Endothelial cell of umbilical vein (primary cell): ENCODE measurements around the gene CTU2. TPM values are rescaled to one million over a fixed set of nuclear protein-coding genes. Genes with fewer than 3 reads are reported as not detected.

ENCODE experiments used
- BruUV-seq: library from RNA; stranded (reverse); fragments of 400-500 nt; replicated peaks from 2 replicates; lab custom pipeline; 2021; lab: Mats Ljungman, UMichigan
- CTCF ChIA-PET: fragments of 300-600, 350-600 bp; sonication (Branson Sonifier 250); formaldehyde crosslinking; loops from one replicate; lab custom pipeline; 2021; ENCODE audit warnings: antibody characterized with exemption, inconsistent platforms; lab: Charles Lee
- POLR2A ChIA-PET: fragments of 300-600, 350-600 bp; sonication (Branson Sonifier 250); formaldehyde crosslinking; loops from one replicate; lab custom pipeline; 2021; ENCODE audit warnings: antibody characterized with exemption, inconsistent platforms; lab: Charles Lee
- DNase-seq: peaks from one replicate; pipeline ENCODE4 v3.0.0-alpha.2; 2011; ENCODE audit warnings: low read depth, low spot score
- FAIRE-seq: peaks from 2 replicates; lab custom pipeline; 2011; peaks lifted over from hg19 to GRCh38; lab: Jason Lieb, UNC
- H2AFZ ChIP-seq: 2 replicates; pipeline ENCODE4 v1.6.0; 2012; ENCODE audit warnings: low read depth, low read length, control low read depth, inconsistent platforms
- H3K27ac ChIP-seq: 2 replicates; pipeline ENCODE4 v1.5.1; 2011; ENCODE audit warnings: low read depth, mild to moderate bottlenecking, control low read depth, low read length, moderate library complexity; ENCODE audit not compliant: insufficient read depth
- H3K27me3 ChIP-seq, 2 experiments: 2 replicates each; pipeline versions ENCODE4 v1.6.0 to v1.6.1; 2011; ENCODE audit warnings: low read length in 2 of 2, mixed read lengths in 1 of 2; ENCODE audit not compliant: control insufficient read depth in 2 of 2, insufficient read depth in 2 of 2
- H3K36me3 ChIP-seq, 2 experiments: 2 replicates in 1 of 2; 3 replicates in 1 of 2; pipeline ENCODE4 v1.5.1; 2011; ENCODE audit warnings: low read length in 2 of 2, mild to moderate bottlenecking in 1 of 2, moderate library complexity in 1 of 2; ENCODE audit not compliant: control insufficient read depth in 2 of 2, insufficient read depth in 2 of 2; ENCODE audit errors: extremely low read depth in 1 of 2
- H3K4me1 ChIP-seq: 3 replicates; pipeline ENCODE4 v1.5.1; 2011; ENCODE audit warnings: mild to moderate bottlenecking, low read length; ENCODE audit not compliant: control insufficient read depth, insufficient read depth; ENCODE audit errors: extremely low read depth
- H3K4me2 ChIP-seq: 2 replicates; pipeline ENCODE4 v1.6.1; 2011; ENCODE audit warnings: low read length, control low read depth, mixed read lengths; ENCODE audit not compliant: insufficient read depth
- H3K4me3 ChIP-seq, 3 experiments: fragments of 200-600 bp in 1 of 3; sonication (generic), shearing (Covaris generic) in 1 of 3; replicated peaks in 1 of 3; 2 replicates each; pipeline ENCODE4 v1.5.1; 2011 to 2016; ENCODE audit warnings: control low read depth in 3 of 3, low read length in 3 of 3, mild to moderate bottlenecking in 2 of 3, inconsistent platforms in 1 of 3, low read depth in 1 of 3, moderate library complexity in 1 of 3; ENCODE audit not compliant: insufficient read depth in 1 of 3
- H3K79me2 ChIP-seq: 2 replicates; pipeline ENCODE4 v1.6.0; 2012; ENCODE audit warnings: low read length, inconsistent platforms; ENCODE audit not compliant: control insufficient read depth, insufficient read depth
- H3K9ac ChIP-seq: replicated peaks from 2 replicates; pipeline ENCODE3; 2011; ENCODE audit warnings: low read length, control low read depth; ENCODE audit not compliant: insufficient read depth; ENCODE audit errors: extremely low read depth
- H3K9me1 ChIP-seq: replicated peaks from 3 replicates; pipeline ENCODE4 v1.6.0; 2011; ENCODE audit warnings: mild to moderate bottlenecking, low read length; ENCODE audit not compliant: control insufficient read depth, insufficient read depth; ENCODE audit errors: extremely low read depth
- H3K9me3 ChIP-seq: replicated peaks from 2 replicates; pipeline ENCODE4 v1.5.1; 2012; ENCODE audit warnings: low read length, inconsistent platforms; ENCODE audit not compliant: control insufficient read depth, insufficient read depth
- H4K20me1 ChIP-seq: replicated peaks from 2 replicates; pipeline ENCODE3; 2011; ENCODE audit warnings: mild to moderate bottlenecking, low read length; ENCODE audit not compliant: control insufficient read depth, insufficient read depth; ENCODE audit errors: extremely low read depth
- EZH2 ChIP-seq: IDR thresholded peaks from 2 replicates; pipeline ENCODE4 v1.6.1; 2012; ENCODE audit warnings: borderline replicate concordance, low read depth, mild to moderate bottlenecking, moderate library complexity, low read length, inconsistent platforms; ENCODE audit not compliant: severe bottlenecking
- FOS ChIP-seq: IDR thresholded peaks from 2 replicates; pipeline ENCODE4 v1.6.1; 2011; ENCODE audit warnings: mild to moderate bottlenecking, low read length, moderate library complexity, borderline replicate concordance; ENCODE audit not compliant: insufficient read depth
- GATA2 ChIP-seq: IDR thresholded peaks from 2 replicates; pipeline ENCODE4 v1.7.0; 2011; ENCODE audit warnings: low read depth, mild to moderate bottlenecking, moderate library complexity, mixed read lengths, low read length; ENCODE audit not compliant: insufficient read length, insufficient read depth
- JUN ChIP-seq: IDR thresholded peaks from 2 replicates; pipeline ENCODE4 v1.6.1; 2011; ENCODE audit warnings: borderline replicate concordance, low read depth; ENCODE audit not compliant: insufficient read length, insufficient read depth
- MYC ChIP-seq: IDR thresholded peaks from one replicate; pipeline ENCODE4 v1.6.1; 2011; ENCODE audit warnings: mild to moderate bottlenecking, low read depth, low read length
- POLR2A ChIP-seq: IDR thresholded peaks from 2 replicates; pipeline ENCODE4 v1.6.1; 2012; ENCODE audit warnings: low read depth, mild to moderate bottlenecking, control low read depth, low read length
- POLR2AphosphoS5 ChIP-seq: IDR thresholded peaks from 2 replicates; pipeline ENCODE4 v1.6.1; 2012; ENCODE audit warnings: low read depth, mild to moderate bottlenecking, control low read depth, low read length, moderate library complexity; ENCODE audit not compliant: insufficient read depth
- dilution Hi-C: fragments of 300-500 bp; cut with MboI; formaldehyde crosslinking; loops from one replicate; pipeline ENCODE4 v1.15.0; 2019; ENCODE audit warnings: low sequenced_read_pairs; ENCODE audit not compliant: extremely low pct_ligation_motif_present
- intact Hi-C: fragments of 100-400 bp; cut with micrococcal nuclease; formaldehyde crosslinking; loops from one replicate; pipeline ENCODE4 v1.10.0; 2022
- polyA plus RNA-seq, 4 experiments: library from polyadenylated mRNA; depleted of rRNA in 3 of 4; stranded (reverse) in 3 of 4; unstranded in 1 of 4; fragments of >200 nt; gene quantifications; 2 replicates each; pipeline versions ENCODE4 v1.2.1 to v1.2.3, GENCODE V29; 2011 to 2012; ENCODE audit warnings: missing spikeins in 1 of 4
- total RNA-seq: library from RNA; stranded (reverse); gene quantifications from 2 replicates; pipeline ENCODE4 v1.2.3, GENCODE V29; 2021
- TF ChIP-seq, protein P1 (sequence below): IDR thresholded peaks from 2 replicates; pipeline ENCODE4 v1.6.1; 2011; ENCODE audit not compliant: insufficient read depth, insufficient read length
- TF ChIP-seq, protein P2 (sequence below), 2 donors: IDR thresholded peaks; 1 replicate in 1 of 2; 2 replicates in 1 of 2; pipeline ENCODE4 v1.5.1; 2011; ENCODE audit warnings: low read length in 2 of 2, mild to moderate bottlenecking in 2 of 2, moderate library complexity in 2 of 2, control low read depth in 1 of 2, inconsistent platforms in 1 of 2, low read depth in 1 of 2; ENCODE audit not compliant: insufficient read depth in 1 of 2; ENCODE audit errors: extremely low read depth in 1 of 2

Gene CTU2
- total and polyA plus RNA-seq, 2 donors (not counting 3 experiments of a cell fraction or from before 2014, with no cell fraction given), result 26.1 to 33.7 TPM

DNA sequence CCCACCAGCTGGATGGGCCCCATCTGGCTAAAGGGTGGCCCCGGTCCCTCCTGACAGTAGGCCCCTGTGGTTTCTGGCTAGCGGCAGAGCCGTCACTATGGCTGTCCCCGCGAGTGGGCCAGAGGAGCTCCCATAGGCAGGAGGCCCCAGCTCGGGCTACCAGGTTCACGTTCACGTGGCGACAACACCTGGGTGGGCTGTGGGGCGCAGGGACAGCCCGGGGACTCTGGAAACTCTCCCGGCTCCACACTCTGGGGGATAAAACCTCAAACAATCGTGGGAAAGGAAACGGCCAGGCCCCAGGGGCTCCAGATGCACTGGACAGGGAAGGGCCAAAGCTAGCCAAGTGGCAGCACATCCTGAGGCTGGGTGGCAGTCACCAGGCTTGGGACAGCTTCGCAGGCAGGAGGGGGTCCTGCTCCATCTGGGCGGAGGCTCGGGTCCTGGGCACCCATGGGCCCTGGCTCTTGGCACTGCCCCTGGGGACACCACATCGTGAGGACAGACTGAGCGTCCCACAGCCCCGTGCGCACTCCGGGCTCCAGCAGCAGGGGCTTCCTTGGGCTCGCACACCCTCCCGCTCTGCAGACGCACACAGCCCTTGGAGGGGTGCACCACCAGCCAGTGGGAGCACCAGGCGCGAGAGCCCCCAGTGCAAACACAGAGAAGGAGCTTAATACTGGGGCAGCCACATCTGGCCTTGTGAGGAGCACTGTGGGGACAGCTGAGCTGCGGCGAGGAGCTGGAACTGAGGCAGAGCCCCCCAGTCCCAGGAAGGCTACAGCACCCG lies 4.5 kb upstream of the CTU2 start:
- no peak for FAIRE-seq
- Histone ChIP-seq H3K36me3 (peaks cover 4 to 21% of the 10 kb centered on the region in 2 experiments), H3K27me3 (no peaks in the 10 kb centered on the region), H3K9ac (peak overlapping the region; percentile 17), H3K27ac (peak overlapping the region; percentile 69), H3K4me1 (peaks cover 52% of the 10 kb centered on the region), H2AFZ (no peak overlapping the region), H3K4me2 (no peak overlapping the region), H3K4me3 (no peak overlapping the region), H3K9me1 (no peaks in the 10 kb centered on the region), H3K79me2 (peaks cover 45% of the 10 kb centered on the region), H3K9me3 (no peaks in the 10 kb centered on the region), H4K20me1 (no peaks in the 10 kb centered on the region)
- no peak for TF ChIP-seq MYC
- no peak for TF ChIP-seq JUN
- TF ChIP-seq EZH2, result no peak
- TF ChIP-seq POLR2A, result no peak
- no peak for TF ChIP-seq GATA2
- TF ChIP-seq, protein P1, sequence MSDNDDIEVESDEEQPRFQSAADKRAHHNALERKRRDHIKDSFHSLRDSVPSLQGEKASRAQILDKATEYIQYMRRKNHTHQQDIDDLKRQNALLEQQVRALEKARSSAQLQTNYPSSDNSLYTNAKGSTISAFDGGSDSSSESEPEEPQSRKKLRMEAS, result no peak
- no peak for TF ChIP-seq POLR2AphosphoS5
- TF ChIP-seq FOS, result no peak
- TF ChIP-seq, protein P2, sequence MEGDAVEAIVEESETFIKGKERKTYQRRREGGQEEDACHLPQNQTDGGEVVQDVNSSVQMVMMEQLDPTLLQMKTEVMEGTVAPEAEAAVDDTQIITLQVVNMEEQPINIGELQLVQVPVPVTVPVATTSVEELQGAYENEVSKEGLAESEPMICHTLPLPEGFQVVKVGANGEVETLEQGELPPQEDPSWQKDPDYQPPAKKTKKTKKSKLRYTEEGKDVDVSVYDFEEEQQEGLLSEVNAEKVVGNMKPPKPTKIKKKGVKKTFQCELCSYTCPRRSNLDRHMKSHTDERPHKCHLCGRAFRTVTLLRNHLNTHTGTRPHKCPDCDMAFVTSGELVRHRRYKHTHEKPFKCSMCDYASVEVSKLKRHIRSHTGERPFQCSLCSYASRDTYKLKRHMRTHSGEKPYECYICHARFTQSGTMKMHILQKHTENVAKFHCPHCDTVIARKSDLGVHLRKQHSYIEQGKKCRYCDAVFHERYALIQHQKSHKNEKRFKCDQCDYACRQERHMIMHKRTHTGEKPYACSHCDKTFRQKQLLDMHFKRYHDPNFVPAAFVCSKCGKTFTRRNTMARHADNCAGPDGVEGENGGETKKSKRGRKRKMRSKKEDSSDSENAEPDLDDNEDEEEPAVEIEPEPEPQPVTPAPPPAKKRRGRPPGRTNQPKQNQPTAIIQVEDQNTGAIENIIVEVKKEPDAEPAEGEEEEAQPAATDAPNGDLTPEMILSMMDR (IDR thresholded peaks at IDR 0.05; ENCODE audit: extremely low read depth in 1 of 2, insufficient read depth in 1 of 2, low read depth in 1 of 2, low read length in 2 of 2), result no peak
- POLR2A ChIA-PET, result no interaction called here
- BruUV-seq, result no TSS peak
- dilution Hi-C loops (no loop called here), intact Hi-C loops (loop anchor here (1.0 to 2.0 kb wide), 2 partner anchors 15 to 39 kb away; partner anchors contain the start of genes MVD and SNAI3)
- no peak for DNase-seq
- CTCF ChIA-PET, result interaction anchor here (1.0 to 2.8 kb wide), 6 partner anchors 21 to 61 kb away, joined by 3 to 11 read pairs (median 4); partner anchors contain the start of gene MVD
